Keratinocyte (primary cell): ENCODE data around the gene TMEM235. TPM values are rescaled to one million over a fixed set of nuclear protein-coding genes. Genes with fewer than 3 reads are reported as not detected.

Experiments used
- DNase-seq: peaks from one replicate; pipeline ENCODE4 v3.0.0-alpha.2; 2011; ENCODE audit warnings: low read depth, missing footprints, low spot score
- FAIRE-seq: peaks from 2 replicates; lab custom pipeline; 2011; peaks lifted over from hg19 to GRCh38; lab: Jason Lieb, UNC
- H2AFZ ChIP-seq: 2 replicates; pipeline ENCODE4 v1.6.0; 2012; ENCODE audit warnings: low read length, control low read depth, inconsistent platforms; ENCODE audit not compliant: control insufficient read depth
- H3K27ac ChIP-seq: 2 replicates; pipeline ENCODE4 v1.5.1; 2011; ENCODE audit warnings: low read length; ENCODE audit not compliant: control insufficient read depth, insufficient read depth
- H3K27me3 ChIP-seq: 3 replicates; pipeline ENCODE4 v1.6.0; 2011; ENCODE audit warnings: low read length; ENCODE audit not compliant: control insufficient read depth, insufficient read depth; ENCODE audit errors: extremely low read depth
- H3K36me3 ChIP-seq, 2 experiments: 2 replicates in 1 of 2; 3 replicates in 1 of 2; pipeline ENCODE4 v1.5.1; 2011; ENCODE audit warnings: low read length in 2 of 2, mild to moderate bottlenecking in 1 of 2; ENCODE audit not compliant: control insufficient read depth in 2 of 2, insufficient read depth in 2 of 2; ENCODE audit errors: extremely low read depth in 1 of 2
- H3K4me1 ChIP-seq: 3 replicates; pipeline ENCODE4 v1.5.1; 2011; ENCODE audit warnings: low read length; ENCODE audit not compliant: control insufficient read depth, insufficient read depth; ENCODE audit errors: extremely low read depth
- H3K4me2 ChIP-seq: 3 replicates; pipeline ENCODE4 v1.6.0; 2011; ENCODE audit warnings: low read depth, low read length; ENCODE audit not compliant: control insufficient read depth, insufficient read depth; ENCODE audit errors: extremely low read depth
- H3K4me3 ChIP-seq, 3 experiments: fragments of 200-600 bp in 1 of 3; sonication (generic) in 1 of 3; 2 replicates in 2 of 3; 3 replicates in 1 of 3; pipeline ENCODE4 v1.5.1; 2011 to 2016; ENCODE audit warnings: low read length in 3 of 3, mild to moderate bottlenecking in 3 of 3, control low read depth in 2 of 3, inconsistent platforms in 1 of 3, low read depth in 1 of 3, mixed read lengths in 1 of 3, mixed run types in 1 of 3, moderate library complexity in 1 of 3; ENCODE audit not compliant: control insufficient read depth in 2 of 3, insufficient read depth in 2 of 3; ENCODE audit errors: extremely low read depth in 1 of 3
- H3K79me2 ChIP-seq: 2 replicates; pipeline ENCODE4 v1.6.0; 2012; ENCODE audit warnings: low read length; ENCODE audit not compliant: control insufficient read depth, insufficient read depth
- H3K9ac ChIP-seq: 3 replicates; pipeline ENCODE4 v1.6.0; 2011; ENCODE audit warnings: low read length; ENCODE audit not compliant: control insufficient read depth, insufficient read depth; ENCODE audit errors: extremely low read depth
- H3K9me1 ChIP-seq: 3 replicates; pipeline ENCODE4 v1.6.0; 2011; ENCODE audit warnings: low read length; ENCODE audit not compliant: control insufficient read depth, insufficient read depth; ENCODE audit errors: extremely low read depth
- H3K9me3 ChIP-seq: 2 replicates; pipeline ENCODE4 v1.5.1; 2012; ENCODE audit warnings: low read depth, low read length; ENCODE audit not compliant: control insufficient read depth
- H4K20me1 ChIP-seq: 3 replicates; pipeline ENCODE4 v1.6.0; 2011; ENCODE audit warnings: low read length; ENCODE audit not compliant: control insufficient read depth, insufficient read depth; ENCODE audit errors: extremely low read depth
- EZH2 ChIP-seq: IDR thresholded peaks from one replicate; pipeline ENCODE4 v1.6.1; 2012; ENCODE audit warnings: inconsistent platforms, mild to moderate bottlenecking, low read length, moderate library complexity
- dilution Hi-C: fragments of 300-500 bp; cut with MboI; formaldehyde crosslinking; loops from one replicate; pipeline ENCODE4 v1.7.0; 2020; ENCODE audit warnings: low sequenced_read_pairs; ENCODE audit not compliant: extremely low pct_ligation_motif_present
- polyA plus RNA-seq, 5 experiments: library from polyadenylated mRNA; depleted of rRNA in 3 of 5; stranded (reverse) in 3 of 5; stranded (forward) in 1 of 5; unstranded in 1 of 5; fragments of >200 nt; gene quantifications; 1 replicate in 1 of 5; 2 replicates in 3 of 5; 3 replicates in 1 of 5; pipeline versions ENCODE4 v1.2.1 to v1.2.3, GENCODE V29; 2011 to 2012; ENCODE audit warnings: missing spikeins in 2 of 5, low read depth in 1 of 5, low replicate concordance in 1 of 5
- TF ChIP-seq, protein P1 (sequence below), 3 experiments: IDR thresholded peaks in 1 of 3; conservative IDR thresholded peaks in 1 of 3; optimal IDR thresholded peaks in 1 of 3; 2 replicates in 2 of 3; 3 replicates in 1 of 3; pipeline versions ENCODE3 to v1.5.1; 2011; ENCODE audit warnings: low read length in 3 of 3, mild to moderate bottlenecking in 3 of 3, moderate library complexity in 2 of 3, control low read depth in 1 of 3, inconsistent platforms in 1 of 3; ENCODE audit not compliant: insufficient read depth in 2 of 3; ENCODE audit errors: extremely low read depth in 1 of 3

Gene TMEM235
- polyA plus RNA-seq, 1 donor (not counting 4 experiments of a cell fraction or from before 2014, with no cell fraction given) = not detected

DNA sequence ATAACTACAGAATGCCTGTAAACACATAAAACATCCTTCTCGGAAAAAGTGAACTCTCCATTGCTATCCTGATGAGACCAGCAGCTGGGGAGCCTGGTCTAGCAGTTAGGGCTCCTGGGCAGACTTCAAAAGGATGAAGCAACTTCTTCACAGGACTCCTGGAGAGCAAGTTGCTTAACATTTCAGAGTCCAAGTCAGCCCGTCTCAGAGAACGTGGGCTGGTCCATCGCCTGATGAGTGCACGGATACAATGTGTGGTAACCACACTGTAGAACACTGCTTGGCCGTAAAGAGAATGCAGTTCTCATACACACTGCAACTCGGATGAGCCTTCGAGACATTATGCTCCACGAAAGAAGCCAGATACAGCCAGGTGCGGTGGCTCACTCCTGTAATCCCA is 52.7 kb downstream of the TMEM235 start:
- dilution Hi-C loops = no loop called here
- Histone ChIP-seq H3K4me2 (no peak overlapping the region), H3K9me1 (no peaks in the 10 kb centered on the region), H3K9ac (no peak overlapping the region), H3K79me2 (no peaks in the 10 kb centered on the region), H3K4me3 (no peak overlapping the region), H2AFZ (no peak overlapping the region), H3K4me1 (no peaks in the 10 kb centered on the region), H3K36me3 (no peaks in the 10 kb centered on the region), H3K27ac (no peak overlapping the region), H3K9me3 (no peaks in the 10 kb centered on the region), H4K20me1 (no peaks in the 10 kb centered on the region), H3K27me3 (no peaks in the 10 kb centered on the region)
- DNase-seq (no peak), FAIRE-seq (no peak)
- TF ChIP-seq, protein P1, sequence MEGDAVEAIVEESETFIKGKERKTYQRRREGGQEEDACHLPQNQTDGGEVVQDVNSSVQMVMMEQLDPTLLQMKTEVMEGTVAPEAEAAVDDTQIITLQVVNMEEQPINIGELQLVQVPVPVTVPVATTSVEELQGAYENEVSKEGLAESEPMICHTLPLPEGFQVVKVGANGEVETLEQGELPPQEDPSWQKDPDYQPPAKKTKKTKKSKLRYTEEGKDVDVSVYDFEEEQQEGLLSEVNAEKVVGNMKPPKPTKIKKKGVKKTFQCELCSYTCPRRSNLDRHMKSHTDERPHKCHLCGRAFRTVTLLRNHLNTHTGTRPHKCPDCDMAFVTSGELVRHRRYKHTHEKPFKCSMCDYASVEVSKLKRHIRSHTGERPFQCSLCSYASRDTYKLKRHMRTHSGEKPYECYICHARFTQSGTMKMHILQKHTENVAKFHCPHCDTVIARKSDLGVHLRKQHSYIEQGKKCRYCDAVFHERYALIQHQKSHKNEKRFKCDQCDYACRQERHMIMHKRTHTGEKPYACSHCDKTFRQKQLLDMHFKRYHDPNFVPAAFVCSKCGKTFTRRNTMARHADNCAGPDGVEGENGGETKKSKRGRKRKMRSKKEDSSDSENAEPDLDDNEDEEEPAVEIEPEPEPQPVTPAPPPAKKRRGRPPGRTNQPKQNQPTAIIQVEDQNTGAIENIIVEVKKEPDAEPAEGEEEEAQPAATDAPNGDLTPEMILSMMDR (optimal IDR thresholded peaks at IDR 0.05 in 1 of 3, IDR thresholded peaks at IDR 0.05 in 1 of 3, conservative IDR thresholded peaks at IDR 0.05 in 1 of 3; ENCODE audit: extremely low read depth in 1 of 3, insufficient read depth in 2 of 3, low read length in 3 of 3) = no peak
- no peak for TF ChIP-seq EZH2

DNA sequence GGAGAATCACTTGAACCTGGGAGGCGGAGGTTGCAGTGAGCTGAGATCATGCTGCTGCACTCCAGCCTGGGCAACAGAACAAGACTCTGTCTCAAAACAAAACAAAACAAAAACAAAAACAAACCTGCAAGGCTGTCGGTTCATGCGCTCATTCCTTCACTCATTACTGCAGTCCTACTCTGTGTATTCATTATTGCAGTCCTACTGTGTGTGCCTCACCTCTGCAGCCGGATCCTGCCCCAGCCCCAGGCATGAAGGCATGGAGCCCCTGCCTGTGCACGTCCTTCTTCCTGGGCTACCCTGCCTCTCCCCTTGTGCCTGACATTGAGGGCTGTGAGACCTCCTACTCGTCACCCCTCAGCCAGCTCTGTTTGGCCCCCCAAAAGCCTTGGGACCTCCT is 57.6 kb downstream of the TMEM235 start:
- dilution Hi-C loops = no loop called here
- Histone ChIP-seq H3K9me1 (no peaks in the 10 kb centered on the region), H3K4me1 (no peaks in the 10 kb centered on the region), H2AFZ (no peak overlapping the region), H3K27ac (no peak overlapping the region), H3K27me3 (no peaks in the 10 kb centered on the region), H3K4me2 (no peak overlapping the region), H3K4me3 (no peak overlapping the region), H3K79me2 (no peaks in the 10 kb centered on the region), H3K9me3 (no peaks in the 10 kb centered on the region), H4K20me1 (no peaks in the 10 kb centered on the region), H3K9ac (no peak overlapping the region), H3K36me3 (no peaks in the 10 kb centered on the region)
- no peak for DNase-seq
- no peak for FAIRE-seq
- no peak for TF ChIP-seq EZH2
- TF ChIP-seq, protein P1 (optimal IDR thresholded peaks at IDR 0.05 in 1 of 3, IDR thresholded peaks at IDR 0.05 in 1 of 3, conservative IDR thresholded peaks at IDR 0.05 in 1 of 3; ENCODE audit: extremely low read depth in 1 of 3, insufficient read depth in 2 of 3, low read length in 3 of 3) = no peak
